NCI-H774 (cell line): Measurements from ENCODE around the gene TRAF6.
"Not testable (repeated sequence)": the region's sequence is repeated elsewhere in the genome, so short reads cannot be mapped to it uniquely, and the experiment has no call there.

Experiments
- DNase-seq: peaks from one replicate; lab custom pipeline; 2025; lab: John Stamatoyannopoulos, UW

Gene TRAF6, protein sequence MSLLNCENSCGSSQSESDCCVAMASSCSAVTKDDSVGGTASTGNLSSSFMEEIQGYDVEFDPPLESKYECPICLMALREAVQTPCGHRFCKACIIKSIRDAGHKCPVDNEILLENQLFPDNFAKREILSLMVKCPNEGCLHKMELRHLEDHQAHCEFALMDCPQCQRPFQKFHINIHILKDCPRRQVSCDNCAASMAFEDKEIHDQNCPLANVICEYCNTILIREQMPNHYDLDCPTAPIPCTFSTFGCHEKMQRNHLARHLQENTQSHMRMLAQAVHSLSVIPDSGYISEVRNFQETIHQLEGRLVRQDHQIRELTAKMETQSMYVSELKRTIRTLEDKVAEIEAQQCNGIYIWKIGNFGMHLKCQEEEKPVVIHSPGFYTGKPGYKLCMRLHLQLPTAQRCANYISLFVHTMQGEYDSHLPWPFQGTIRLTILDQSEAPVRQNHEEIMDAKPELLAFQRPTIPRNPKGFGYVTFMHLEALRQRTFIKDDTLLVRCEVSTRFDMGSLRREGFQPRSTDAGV

DNA sequence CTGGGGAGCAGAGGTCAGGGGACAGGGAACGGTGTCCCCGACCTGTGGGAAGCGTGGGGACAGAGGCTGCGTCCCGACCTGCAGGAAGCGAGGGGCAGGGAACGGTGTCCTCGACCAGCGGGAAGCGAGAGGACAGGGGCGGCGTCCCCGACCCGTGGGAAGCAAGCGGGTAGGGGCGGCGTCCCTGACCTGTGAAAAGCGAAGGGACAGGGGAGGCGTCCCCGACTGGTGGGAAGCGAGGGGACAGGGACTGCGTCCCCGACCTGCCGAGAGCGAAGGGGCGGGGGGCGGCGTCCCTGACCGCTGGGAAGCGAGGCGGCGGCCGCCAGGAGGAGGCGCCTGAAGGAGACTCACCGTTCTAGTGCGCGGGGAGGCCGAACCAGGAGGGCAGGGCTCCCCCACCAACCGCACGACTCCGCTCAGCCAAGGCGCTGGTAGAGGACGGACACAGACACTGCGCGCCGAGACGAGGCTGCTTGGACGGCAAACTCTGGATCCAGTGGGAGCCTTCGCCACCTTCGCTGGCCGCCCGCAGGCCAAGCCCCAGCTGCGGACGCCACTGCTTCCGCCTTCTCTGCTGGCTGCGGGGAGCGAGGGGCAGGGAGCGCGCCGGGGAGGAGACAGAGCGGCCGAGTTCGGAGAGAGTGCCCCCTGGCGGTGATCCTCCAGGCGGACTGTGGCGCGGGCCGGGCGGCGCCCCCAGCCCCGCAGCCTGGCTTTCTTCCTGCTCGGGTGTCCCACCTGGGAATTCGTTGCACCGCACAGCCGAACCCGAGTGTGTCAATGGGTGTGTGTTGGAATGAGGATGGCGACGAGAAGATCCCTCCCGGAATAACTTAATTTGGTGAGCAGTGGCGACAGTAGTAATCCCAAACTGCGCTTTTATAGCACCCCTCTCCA, at the start of gene TRAF6:
TRAF6 (minus strand) TSS at position 579 of the 900 bp plus-strand sequence. CDS start 8,757 bp downstream, outside the sequence.
- DNase-seq, result peak; percentile 80

DNA sequence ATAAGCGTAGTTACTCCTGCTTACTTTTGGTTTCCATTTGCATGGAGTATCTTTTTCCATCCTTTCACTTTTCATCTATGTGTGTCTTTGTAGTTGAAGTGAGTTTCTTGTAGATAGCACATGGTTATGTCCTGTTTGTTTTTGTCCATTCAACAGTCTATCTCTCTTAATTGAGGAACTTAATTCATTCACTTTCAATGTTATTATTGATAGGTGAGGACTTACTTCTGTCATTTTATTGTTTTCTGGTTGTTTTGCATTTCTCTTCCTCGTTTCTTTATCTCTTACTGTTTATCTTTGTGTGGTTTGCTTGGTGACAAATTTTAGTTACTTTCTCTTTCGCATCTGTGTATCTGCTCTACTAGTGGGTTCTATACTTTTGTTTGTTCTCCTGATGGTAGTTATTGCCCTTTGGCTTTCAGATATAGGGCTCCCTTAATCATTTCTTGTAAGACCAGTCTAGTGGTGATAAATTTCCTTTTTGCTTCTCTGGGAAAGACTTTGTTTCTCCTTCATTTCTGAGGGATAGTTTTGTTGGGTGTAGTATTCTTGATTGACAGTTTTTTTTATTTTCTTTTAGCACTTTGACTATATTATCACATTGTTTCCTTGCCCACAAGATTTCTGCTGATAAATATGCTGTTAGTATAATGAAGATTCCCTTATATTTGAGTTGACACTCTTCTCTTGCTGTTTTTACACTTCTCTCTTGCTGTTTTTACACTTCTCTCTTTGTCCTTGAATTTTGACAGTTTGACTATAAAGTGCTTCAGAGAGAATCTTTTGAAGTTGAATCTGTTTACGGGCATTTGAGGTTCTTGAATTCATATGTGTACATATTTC, 48.7 kb upstream of the TRAF6 start:
- DNase-seq, result no peak

DNA sequence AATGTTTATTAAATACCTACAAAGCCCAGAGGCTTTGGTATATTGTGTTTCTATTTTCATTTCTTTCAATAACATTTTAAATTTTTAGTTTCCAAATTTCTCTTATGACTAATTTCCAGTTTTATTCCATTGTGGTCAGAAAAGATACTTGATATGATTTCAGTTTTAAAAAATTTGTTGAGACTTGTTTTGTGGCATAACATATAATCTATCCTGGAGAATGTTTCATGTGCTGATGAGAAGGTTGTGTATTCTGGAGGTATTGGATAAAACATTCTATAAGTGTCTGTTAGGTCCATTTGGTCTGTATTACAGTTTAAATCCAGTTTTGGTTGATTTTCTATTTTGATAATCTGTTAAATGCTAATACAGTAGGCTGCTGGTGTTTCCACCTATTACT, 47.9 kb upstream of the TRAF6 start:
- DNase-seq, result no peak

DNA sequence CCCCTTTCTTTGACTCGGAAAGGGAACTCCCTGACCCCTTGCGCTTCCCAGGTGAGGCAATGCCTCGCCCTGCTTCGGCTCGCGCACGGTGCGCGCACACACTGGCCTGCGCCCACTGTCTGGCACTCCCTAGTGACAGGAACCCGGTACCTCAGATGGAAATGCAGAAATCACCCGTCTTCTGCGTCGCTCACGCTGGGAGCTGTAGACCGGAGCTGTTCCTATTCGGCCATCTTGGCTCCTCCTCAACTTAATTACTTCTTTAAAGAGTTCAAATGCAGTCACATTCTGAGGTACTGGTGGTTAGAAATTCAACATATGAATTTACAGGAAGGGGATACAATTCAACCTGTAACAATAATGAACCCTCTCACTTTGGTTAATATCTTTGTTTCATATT, 47.3 kb upstream of the TRAF6 start:
- peak; percentile 28 for DNase-seq

DNA sequence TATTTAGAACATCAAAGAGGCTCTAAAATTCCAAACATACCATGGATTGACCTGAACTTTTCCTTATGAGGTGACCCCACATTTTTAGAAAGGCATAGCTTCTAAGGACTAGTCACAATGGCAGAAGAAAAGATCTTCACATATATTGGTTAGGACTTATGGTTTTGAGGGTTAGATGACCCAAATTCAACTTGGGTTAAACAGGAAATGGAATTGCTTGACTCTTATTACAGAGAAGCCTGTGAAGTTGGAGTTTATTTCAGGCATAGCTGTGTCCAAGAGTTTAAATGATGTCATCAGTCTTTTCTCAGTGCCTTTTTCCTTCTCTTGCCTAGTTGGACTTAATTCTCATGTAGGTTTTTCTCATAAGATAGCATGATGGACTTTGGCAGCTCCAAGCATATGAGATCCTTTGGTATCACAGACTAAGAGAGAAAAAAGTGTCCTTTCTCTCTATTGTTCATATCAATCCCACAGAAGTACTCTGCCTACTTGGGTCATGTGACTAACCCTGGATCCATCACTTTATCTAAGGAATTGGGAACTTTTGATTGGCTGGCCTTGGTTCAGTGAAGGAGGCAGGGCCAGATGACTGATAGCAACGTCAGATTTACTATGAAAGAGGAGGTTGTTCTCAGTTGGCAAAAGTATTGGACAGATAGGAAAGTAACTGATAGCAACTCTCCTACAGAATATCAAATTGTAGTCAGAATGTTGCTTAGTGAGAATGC, 40.5 kb upstream of the TRAF6 start:
- DNase-seq, result no peak

DNA sequence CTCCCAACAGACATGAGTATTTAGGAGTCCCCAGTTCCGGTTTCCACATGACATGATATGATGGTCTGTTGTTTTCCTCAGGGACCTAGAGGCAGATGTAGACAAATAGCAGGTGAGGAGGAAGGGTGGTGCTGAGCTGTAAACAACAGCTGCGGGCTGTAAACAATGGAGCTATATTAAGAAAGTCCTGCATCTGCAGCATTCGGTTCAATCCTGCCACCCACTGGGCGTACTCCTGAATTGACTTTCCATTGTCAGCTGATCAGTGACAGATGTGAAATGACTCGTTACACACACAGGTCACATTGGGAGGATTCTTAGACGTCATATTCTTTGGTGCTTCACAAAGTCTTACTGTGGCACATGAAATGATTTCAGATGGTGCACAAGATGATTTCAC, 30.9 kb upstream of the TRAF6 start:
- peak; percentile 39 for DNase-seq

DNA sequence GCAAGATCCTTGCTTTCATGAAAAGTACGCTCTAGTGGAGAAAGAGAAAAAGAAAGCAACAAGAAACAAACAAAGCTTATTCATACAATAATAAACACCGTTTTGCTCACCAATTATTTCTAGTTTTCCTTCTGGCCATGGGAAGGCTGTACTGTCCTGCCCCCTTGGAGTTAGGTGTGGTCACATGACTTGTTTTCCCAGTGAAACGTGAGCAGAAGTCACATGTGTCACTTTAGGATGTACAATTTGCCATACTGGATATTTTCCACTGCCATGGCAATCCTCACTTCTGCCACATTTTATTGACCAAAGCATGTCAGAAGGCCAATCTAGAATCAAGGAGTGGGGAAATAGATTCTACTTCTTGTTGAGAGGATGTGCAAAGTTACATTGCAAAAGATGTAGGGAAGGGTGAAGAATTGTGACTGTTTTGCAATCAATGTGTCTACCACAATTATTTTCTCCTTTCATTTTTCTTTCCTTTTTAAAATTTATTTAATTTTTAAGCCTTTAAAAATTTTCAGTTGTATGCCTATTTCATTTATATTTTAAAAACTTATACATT, 24.3 kb upstream of the TRAF6 start:
- no peak for DNase-seq

DNA sequence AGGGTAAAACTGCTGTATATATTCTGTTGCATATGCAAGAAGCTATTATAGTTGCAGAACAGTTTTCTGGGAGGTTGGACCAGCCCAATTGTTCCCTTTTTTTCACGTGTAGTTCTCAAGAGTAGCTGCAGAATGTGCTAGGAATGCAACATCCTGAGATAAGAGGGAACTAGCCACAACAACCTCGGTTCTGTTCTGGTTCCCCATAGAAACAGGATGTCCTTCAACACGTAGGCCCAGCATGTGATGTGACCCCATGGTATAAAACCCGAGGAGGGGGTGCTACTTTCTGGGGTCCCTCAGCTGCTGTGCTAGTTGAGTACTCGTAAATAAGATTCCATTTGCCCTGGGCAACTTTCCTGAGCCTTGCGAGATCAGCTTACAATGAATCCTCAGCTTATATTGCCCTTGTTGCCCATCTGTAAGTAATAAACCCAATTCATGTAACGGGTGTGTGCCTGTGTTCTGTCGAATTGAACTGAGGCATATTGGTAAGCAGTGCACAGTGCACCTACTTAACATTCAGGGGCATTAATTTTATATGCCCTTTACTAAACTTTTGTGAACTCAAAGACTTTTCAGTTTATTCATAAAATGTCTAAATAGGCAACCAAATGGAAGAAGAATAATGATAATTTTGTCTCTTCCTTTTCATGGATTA, 23.0 kb upstream of the TRAF6 start:
- no peak for DNase-seq

DNA sequence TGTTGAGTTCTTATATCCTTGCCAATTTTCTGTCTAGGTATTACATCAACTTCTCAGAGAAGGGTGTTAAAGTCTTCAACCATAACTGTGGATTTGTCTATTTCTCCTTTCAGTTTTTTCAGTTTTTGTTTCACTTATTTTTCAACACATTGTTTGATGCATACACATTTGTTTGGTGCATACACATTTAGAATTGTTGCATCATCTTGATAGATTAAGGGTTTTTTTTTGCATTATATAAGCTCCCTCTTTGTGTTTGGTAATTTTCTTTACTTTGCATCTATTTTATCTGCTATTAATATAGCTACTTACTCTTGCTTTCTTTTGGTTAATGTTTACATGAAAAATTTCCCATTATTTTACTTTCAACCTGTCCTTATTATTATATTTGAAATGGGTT, 20.8 kb upstream of the TRAF6 start:
- no peak for DNase-seq

DNA sequence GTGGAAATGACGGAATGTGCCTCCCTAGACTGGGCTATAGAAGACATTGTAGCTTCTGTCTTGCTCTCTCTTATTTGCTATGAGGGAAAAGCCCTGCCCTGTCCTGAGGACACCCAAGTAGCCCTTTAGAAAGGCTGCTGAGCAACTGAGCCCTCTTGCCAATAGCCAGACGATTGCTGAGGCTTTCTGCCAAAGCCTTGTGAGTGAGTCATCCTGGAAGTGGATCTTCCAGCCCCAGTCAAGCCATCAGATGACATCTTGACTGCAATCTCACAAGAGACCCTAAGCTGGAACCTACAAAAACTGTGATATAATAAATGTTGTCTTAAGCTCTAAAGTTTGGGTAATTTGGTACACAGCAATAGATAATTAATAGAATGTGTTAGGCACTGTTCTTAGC, 3.9 kb upstream of the TRAF6 start:
- DNase-seq, result no peak

DNA sequence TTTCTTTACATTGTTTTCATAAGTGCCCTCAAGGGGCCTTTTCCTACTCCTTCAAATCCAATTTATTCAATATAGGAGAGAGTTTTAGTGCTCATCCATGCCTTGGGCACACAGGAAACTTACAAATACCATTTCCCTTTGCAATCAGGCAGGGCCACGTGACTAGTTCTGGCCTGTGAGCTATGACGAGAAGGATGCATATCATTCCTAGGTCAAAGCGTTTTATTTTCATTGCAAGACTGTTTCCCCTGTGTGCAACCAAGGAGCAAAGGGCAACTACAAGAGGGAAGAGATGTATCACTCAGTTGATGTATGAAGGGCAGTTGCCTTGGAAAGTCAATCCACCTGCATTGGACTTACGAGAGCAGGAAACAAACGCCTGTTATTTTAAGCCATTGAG, 1.9 kb upstream of the TRAF6 start:
- DNase-seq, result no peak

DNA sequence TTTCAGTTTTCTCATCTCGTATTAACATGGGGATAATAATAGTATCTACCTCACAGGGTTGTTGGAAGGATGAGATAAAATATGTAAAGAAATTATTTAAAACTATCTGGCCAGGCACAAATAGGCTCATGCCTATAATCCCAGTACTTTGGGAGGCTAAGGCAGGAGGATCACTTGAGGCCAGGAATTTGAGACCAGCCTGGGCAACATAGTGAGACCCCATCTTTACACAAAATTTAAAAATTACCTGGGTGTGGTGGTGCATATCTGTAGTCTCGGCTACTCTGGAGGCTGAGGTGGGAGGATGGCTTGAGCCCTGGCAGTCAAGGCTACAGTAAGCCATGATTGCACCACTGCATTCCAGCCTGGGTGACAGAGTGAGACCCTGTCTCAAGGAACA, 990 bp upstream of the TRAF6 start:
- DNase-seq, result not testable (repeated sequence)

DNA sequence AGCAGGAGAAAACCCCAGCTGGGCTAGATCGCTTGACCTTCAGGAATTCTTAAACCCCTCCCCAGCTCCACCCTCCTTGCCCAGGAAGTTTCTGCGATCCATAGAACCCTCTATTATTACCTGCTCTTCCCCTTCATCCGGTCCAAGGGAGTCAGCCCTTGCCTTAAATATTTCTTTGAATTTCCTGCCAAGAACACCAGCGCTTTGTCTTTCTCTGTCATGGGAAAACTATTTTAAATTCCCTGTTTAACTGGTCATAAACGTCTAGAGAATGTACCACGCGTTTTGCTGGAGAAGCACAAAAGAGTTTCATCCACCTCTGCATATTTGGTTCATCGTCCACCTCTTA, 496 bp upstream of the TRAF6 start:
- DNase-seq, result no peak

DNA sequence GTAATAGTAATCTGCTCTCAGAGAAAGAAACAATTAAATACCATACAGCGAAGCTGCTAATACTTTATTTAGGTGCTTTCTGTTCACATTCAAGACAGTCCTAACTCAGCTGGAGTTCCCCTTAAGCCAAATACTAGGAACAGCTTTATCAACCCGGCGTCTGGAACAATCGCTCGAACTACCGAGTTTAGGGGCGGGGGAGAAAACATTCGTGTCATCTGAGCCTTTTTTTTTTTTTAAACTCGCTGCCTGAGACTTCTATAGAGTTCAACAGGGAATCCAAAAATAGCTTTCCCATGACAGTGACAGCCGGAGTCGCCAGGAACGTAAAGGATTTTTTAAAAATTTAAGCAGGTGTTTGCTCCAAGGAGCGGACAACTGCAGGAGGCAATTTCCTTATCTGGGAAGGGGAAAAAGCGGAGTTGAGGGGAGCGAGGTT, 852 bp downstream of the TRAF6 start:
- no peak for DNase-seq

DNA sequence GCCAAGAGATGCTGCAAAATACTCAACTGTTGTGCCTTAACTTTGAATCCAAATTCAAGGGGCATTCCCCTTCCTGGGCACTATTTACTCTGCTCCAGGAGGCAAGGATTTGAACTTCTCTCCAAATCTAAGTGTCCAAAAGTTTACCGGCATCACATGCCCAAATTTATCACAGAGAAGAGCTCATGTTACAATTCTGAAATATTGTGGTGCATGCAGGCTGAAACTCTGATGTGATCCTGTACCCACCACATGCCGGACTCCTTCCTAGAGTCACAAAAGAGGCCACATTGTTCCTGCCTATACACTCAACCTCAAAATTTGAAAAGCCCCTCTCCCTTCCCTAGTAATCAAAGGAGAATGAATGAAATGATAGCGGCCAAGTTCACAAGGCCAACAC, 1.3 kb downstream of the TRAF6 start:
- DNase-seq, result no peak

DNA sequence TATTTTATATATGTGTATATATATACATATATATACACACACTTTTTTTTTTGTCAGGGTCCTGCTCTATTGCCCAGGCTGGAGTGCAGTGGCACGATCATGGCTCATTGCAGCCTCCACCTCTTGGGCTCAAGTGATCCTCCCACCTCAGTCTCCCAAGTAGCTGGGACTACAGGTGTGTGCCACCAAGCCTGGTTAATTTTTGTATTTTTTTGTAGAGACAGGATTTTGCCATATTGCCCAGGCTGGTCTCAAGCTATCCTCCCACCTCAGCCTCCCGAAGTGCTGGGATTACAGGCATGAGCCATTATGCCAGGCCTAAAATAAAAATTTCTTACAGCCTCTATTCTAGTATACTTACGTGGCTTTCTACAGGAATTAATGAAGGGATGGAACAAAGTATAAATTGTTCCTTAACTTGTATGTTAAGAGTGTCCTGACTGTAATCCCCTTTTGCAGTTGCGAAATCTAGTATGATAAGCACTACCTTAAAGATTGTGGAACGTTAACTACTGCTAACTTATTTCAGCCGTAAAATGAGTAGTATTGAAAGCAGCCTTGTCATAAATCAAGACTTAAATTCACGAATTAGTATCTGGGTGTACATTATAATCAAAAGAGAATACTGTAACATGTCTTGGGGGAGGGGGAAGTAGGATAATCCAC, 2.1 kb downstream of the TRAF6 start:
- no peak for DNase-seq

DNA sequence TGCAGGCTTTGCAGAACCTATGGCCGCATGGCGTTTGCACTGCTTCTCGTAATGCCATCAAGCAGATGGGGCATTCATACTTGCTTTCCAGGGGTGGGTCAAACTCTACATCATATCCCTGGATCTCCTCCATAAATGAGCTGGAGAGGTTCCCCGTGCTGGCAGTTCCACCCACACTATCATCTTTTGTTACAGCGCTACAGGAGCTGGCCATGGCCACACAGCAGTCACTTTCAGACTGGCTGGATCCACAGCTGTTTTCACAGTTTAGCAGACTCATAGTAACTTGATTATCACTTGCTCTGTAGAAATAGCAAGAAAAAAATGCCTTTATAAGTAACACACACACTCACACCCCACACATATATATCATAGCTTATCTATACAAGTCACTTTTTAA, 8.8 kb downstream of the TRAF6 start:
- no peak for DNase-seq

DNA sequence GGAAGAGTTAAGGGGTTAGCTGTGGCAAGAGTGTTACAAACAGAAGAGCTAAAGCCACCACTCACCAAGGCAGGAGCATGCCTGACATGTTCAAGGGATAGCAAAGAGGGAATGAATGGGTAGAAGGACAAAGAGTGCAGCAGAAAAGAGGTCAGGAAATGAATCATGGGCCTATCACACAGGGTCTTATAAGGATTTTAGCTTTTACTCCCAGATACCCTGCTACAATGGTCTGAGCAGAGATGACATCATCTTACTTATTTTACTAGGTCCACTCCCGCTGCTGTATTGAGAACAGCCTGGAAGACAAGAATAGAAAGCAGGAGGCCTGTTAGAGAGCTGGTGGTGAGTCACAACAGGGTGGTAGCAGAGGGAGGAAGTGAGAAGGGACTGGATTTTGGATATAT, 9.8 kb downstream of the TRAF6 start:
- DNase-seq, result no peak

DNA sequence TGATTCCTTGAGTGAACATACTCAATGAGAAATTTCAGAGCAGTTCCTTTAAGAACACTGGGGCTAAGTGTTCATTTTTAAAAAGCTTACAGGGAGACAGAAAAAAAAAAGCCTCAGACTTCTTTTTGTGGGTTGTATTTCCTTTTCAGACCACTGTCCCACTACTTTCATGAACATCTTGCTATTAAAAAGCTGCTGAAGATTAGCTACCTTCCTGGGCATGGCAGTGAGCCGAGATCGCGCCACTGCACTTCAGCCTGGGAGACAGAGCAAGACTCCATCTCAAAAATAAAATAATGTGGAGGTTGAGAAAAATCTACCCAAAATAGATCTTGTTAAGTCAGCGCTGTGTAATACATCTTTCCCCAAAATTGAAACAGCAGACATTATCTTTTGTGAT, 10.8 kb downstream of the TRAF6 start:
- no peak for DNase-seq

DNA sequence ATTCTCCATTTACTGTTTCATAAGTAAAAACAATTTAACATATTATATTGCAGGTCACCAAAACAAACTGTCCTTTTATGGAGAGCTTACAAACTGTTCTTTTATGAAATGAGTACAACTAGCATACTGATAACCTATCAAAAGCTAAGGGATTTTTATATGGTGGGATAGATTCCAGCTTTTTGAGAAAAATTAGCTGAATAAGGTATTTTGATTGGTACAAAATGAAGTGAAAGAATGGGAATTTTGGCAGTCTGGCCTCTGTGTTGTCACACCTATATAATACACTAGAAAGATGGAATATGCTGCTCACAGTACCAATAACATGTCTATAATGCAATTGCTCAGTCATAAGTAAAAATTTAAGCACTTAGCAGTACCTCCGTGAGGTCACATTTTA, 11.4 kb downstream of the TRAF6 start:
- DNase-seq, result no peak
